Measurements from ENCODE around the gene RPL38. TPM values are rescaled to one million over a fixed set of nuclear protein-coding genes. Genes with fewer than 3 reads are reported as not detected.

RPL38 gene
- total RNA-seq, 1 donor from 2014 or later = 701 TPM

- DNase-seq (no peak), ATAC-seq (no peak)
- Histone ChIP-seq H3K27me3 (ENCODE audit: low read depth) (peaks cover 12% of the 10 kb centered on the region), H3K9me3 (no peaks in the 10 kb centered on the region), H3K36me3 (no peaks in the 10 kb centered on the region), H3K4me1 (no peaks in the 10 kb centered on the region), H3K4me3 (no peak overlapping the region), H3K27ac (no peak overlapping the region)
- no peak for TF ChIP-seq CTCF (IDR thresholded peaks at IDR 0.05)
- intact Hi-C loops (cut with DNase I) = no loop called here
Observed at GRCh38 chr17:74164446-74165045, 38.9 kb upstream of the RPL38 start.

- DNase-seq (no peak), ATAC-seq (no peak)
- no peaks in the 10 kb centered on the region for H3K9me3 ChIP-seq
- H3K36me3 ChIP-seq = no peaks in the 10 kb centered on the region
- no peak overlapping the region for H3K27ac ChIP-seq
- no peak for TF ChIP-seq CTCF (IDR thresholded peaks at IDR 0.05)
- H3K4me3 ChIP-seq = no peak overlapping the region
- H3K4me1 ChIP-seq = no peaks in the 10 kb centered on the region
- peaks cover 12% of the 10 kb centered on the region for H3K27me3 ChIP-seq (ENCODE audit: low read depth)
- intact Hi-C loops (cut with DNase I) = no loop called here
Observed at GRCh38 chr17:74165797-74166365, 37.6 kb upstream of the RPL38 start.

- TF ChIP-seq CTCF (IDR thresholded peaks at IDR 0.05) = no peak
- ATAC-seq = no peak
- no peaks in the 10 kb centered on the region for H3K4me1 ChIP-seq
- no peaks in the 10 kb centered on the region for H3K9me3 ChIP-seq
- no peak overlapping the region for H3K4me3 ChIP-seq
- intact Hi-C loops (cut with DNase I) = no loop called here
- DNase-seq = no peak
- peaks cover 22% of the 10 kb centered on the region for H3K27me3 ChIP-seq (ENCODE audit: low read depth)
- H3K27ac ChIP-seq = no peak overlapping the region
- H3K36me3 ChIP-seq = no peaks in the 10 kb centered on the region
Observed at GRCh38 chr17:74170924-74171323, 32.6 kb upstream of the RPL38 start.

GRCh38 chr17:74172700-74173099 lies 30.8 kb upstream of the RPL38 start:
- Histone ChIP-seq H3K4me1 (no peaks in the 10 kb centered on the region), H3K4me3 (no peak overlapping the region), H3K36me3 (no peaks in the 10 kb centered on the region), H3K9me3 (no peaks in the 10 kb centered on the region), H3K27ac (no peak overlapping the region), H3K27me3 (ENCODE audit: low read depth) (peaks cover 22% of the 10 kb centered on the region)
- intact Hi-C loops (cut with DNase I) = no loop called here
- ATAC-seq = no peak
- TF ChIP-seq CTCF (IDR thresholded peaks at IDR 0.05) = no peak
- DNase-seq = no peak

GRCh38 chr17:74176546-74177001 lies 26.9 kb upstream of the RPL38 start:
- no peak overlapping the region for H3K27ac ChIP-seq
- peak; percentile 58 for DNase-seq
- no peaks in the 10 kb centered on the region for H3K9me3 ChIP-seq
- H3K4me3 ChIP-seq = no peak overlapping the region
- peak; percentile 76 for TF ChIP-seq CTCF (IDR thresholded peaks at IDR 0.05)
- no peaks in the 10 kb centered on the region for H3K4me1 ChIP-seq
- intact Hi-C loops (cut with DNase I) = no loop called here
- H3K27me3 ChIP-seq (ENCODE audit: low read depth) = peaks cover 42% of the 10 kb centered on the region
- peak; percentile 74 to 83 for ATAC-seq
- no peaks in the 10 kb centered on the region for H3K36me3 ChIP-seq
